Activated gamma-delta T cell (primary cell): Measurements from ENCODE around the gene ZSCAN21.

ENCODE experiments used
- DNase-seq: peaks from one replicate; lab custom pipeline; 2025; lab: John Stamatoyannopoulos, UW

Gene ZSCAN21

DNA sequence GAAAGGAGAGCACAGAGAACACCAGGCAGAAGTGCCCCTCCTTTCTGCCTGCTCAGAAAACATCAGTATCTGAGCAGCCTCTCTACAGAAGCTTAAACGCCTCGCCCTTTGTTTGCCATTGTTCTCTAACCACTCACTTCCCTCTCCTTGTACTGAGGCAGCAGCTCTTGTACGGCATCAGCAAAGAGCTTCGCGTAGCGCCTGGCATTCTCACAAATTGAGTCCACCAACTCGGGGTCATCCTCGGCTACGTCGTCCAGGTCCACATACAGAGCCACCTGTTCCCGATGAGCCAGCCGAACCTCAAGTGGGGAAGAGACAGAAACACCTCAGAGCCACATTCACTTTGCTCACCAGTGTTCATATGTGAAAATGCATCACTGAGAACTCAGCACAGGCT, 49.9 kb downstream of the ZSCAN21 start:
- no peak for DNase-seq

DNA sequence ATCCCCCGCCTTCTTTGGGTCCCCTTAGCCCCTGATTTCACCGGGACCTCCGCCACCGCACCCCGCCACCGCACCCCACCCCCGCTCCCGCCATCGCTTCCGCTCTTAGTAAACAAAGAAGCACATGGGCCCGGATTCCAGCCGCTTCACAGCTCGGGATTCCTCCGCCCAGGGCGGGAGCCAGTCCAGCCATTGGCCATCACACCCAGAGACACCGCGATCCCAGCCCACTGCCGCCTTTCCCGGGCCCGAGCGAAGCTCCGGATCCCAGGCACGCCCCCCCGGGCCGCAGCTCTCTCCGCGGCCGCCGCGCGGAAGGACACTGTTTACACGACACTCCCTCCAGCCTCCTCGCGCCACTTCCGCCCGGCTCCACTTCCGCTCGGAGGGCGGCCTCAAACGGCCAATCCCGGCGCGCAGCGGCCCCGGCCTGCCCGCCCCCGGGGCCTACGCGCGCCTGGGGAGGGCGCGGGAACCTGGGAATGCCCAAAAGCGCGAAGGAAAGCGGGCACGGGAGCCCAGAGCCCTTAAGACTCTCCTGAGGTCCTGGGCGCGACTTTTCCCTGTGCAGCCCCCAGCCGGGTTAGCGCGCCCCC, 50.9 kb downstream of the ZSCAN21 start:
- peak; percentile 86 for DNase-seq

DNA sequence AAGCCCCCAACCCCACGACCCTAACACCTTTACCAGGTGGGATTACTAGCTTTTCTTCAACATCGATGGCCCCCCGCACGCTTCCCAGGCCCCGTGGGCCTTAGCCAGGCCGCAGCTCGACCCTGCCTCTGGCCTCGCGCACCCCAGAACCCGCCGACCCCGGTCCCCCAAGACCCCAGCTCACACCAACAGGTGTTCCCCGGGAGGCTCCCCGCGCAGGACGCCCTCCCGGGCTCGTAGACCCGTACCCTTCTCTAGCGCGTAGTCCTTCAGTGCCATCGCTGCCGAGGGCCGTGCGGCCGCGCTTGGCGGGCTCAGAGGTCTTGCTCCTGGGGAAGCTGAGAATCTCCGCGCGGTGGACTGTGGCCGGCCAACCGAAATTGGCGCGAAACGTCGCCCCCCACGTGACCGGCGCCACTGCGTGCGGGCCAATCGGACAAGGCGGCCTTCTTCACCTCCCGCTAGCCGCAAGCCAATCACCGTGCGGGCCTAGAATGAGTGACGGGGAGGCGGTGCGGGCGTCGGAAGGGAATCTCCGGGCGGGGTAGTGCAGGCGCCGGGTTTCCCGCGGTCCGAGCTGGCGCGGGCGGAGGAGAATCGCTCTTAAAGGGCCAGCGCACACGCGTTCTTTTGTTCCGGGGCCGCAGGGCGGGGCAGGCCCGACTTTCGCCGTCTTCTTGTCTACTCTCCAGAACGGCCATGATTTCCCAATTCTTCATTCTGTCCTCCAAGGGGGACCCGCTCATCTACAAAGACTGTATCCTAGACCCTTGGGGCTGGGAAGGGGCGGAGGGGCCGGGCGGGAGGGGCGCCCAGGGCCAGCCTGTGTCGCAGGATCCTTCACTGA, 51.7 kb downstream of the ZSCAN21 start, which contains the start of the genes AP4M1 and MCM7:
AP4M1 (plus strand) TSS at position 628 of the 847 bp plus-strand sequence; CDS start at position 700, 72 bp downstream.
MCM7 (minus strand) TSS at position 382 of the 847 bp plus-strand sequence; CDS start at position 279, 103 bp downstream.
- DNase-seq, result peak; percentile 95

DNA sequence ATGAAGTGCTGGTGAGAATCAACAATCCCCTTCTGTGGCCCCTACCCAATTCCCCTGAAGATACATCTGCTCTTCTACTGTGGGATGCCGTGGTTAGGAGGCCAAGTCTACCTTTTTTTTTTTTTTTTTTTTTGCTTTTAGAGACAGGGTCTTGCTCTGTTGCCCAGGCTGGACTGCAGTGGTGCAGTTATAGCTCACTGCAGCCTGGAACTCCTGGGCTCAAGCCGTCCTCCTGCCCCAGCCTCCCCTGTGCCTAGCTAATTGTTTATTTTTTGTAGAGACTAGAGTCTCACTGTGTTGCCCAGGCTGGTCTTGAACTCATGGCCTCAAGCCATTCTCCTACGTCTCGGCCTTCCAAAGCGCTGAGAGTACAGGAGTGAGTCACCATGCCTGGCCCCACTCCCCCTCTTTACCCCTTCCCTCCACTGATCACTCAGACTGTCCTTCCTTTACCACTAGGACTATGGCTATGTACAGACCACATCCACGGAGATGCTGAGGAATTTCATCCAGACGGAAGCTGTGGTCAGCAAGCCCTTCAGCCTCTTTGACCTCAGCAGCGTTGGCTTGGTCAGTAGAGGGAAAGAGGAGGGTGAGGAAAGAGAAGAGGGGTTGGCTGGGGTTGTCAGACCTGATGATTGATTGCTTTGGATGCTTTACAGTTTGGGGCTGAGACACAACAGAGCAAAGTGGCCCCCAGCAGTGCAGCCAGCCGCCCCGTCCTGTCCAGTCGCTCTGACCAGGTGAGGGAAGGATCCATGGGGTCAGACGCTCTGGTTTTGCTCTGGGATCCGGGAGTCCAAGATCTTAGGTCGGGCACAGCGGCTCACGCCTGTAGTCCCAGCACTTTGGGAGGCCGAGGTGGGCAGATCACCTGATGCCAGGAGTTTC, 53.6 kb downstream of the ZSCAN21 start:
- DNase-seq, result no peak

GRCh38 chr7:100105534-100105933, 56.0 kb downstream of the ZSCAN21 start:
- no peak for DNase-seq

DNA sequence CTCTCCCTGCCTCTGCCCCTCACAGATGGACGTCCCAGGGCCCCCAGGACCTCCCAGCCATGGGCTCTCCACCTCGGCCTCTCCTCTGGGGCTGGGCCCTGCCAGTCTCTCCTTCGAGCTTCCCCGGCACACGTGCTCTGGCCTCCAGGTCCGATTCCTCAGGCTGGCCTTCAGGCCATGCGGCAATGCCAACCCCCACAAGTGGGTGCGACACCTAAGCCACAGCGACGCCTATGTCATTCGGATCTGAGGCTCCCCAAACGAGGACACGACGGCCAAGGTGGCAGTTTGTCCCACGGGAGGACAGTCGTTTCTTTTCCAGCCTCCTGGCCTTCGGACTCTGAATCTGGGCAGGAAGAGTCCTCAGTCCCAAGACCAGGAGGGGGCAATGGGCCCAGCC, 57.1 kb downstream of the ZSCAN21 start:
- no peak for DNase-seq

- DNase-seq, result no peak
These were observed 57.7 kb downstream of the ZSCAN21 start for GRCh38 chr7:100107125-100107737.

DNA sequence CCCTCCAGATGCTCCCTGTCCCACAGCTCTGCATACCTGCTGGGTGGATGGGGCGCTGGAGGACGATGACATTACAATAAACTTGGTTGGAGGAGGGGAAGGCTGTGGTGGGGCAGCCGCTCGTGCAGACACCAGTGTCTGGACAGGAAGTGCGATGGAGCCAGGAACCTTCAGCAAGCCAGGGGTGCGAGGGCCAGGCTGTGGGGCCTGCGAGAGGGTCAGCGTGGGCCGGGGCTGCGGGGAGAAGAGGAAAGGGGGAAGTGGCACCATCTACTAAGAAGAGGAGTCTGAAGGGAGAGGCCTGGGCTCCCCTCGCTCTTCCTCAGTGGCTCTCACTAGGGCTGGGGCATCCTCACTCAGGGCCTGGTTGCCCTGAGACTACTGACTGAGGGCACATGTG, 58.3 kb downstream of the ZSCAN21 start:
- no peak for DNase-seq

DNA sequence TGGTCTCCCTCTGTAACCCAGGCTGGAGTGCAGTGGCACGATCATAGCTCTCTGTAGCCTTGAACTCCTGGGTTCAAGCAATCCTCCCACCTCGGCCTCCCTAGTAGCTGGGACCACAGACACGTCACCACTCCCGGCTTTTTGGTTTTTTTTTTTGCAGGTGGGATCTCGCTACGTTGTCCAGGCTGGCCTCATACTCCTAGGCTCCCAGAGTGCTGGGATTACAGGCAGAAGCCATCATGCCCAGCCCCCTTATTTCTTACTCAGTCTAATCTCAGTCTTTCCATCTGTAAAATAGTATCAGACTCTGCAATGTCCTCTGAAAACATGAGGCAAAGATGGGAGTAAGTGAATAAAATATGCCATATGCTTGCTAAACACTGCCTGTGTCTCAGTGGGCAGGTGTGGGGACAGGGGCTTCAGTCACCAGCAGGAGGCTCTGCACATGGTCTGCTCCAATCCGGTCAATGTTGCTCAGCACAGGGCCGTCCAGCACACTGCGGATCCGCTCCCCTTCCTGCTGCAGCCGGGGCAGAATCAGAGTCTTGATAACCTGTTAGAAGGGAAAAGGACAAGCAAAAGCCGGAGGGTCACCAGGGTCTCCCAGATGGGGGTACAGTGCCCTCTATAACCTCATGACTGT, 60.1 kb downstream of the ZSCAN21 start:
- no peak for DNase-seq

DNA sequence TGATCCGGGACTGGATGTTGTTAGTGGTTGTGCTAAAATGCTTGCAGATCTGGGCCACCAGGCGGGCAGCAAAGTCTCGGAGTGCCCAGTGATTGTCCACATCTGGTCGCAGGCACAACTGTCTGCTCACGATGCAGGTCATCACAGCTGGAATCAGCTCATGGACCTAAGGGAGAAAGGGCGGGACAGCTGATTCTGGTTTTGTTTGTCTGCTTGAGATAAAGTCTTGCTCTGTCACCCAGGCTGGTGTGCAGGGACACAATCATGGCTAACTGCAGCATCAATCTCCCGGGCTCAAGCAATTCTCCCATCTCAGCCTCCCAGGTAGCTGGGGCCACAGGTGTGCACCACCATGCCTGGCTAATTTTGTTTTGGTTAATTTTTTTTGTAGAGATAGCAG, 61.6 kb downstream of the ZSCAN21 start:
- DNase-seq, result no peak

DNA sequence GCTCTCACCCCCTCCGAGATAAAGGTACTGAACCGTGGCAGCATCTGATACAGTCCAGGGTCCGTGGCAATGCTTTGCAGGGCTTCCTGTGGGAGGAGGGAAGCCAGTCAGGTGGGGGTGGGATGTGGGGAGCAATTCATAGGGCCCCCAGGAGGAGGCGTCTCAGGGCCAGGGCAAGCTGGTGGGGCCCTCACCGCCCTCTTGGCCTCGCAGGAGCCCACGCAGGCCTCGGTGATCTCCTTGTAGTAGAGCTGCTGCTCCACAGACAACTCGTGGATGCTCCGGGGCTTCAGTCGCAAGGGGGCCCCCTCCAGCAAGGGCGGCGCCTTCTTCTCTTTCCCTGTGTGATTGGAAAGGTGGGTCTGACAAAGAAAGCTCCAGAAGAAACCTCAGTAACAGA, 62.3 kb downstream of the ZSCAN21 start:
- no peak for DNase-seq
